8988T (cell line): Measurements from ENCODE around the gene MAP2K1.

Experiments
- DNase-seq: peaks from one replicate; pipeline ENCODE4 v3.0.0; 2011

MAP2K1 gene

GRCh38 chr15:66394472-66394871 is 7.8 kb downstream of the MAP2K1 start:
- no peak for DNase-seq

DNA sequence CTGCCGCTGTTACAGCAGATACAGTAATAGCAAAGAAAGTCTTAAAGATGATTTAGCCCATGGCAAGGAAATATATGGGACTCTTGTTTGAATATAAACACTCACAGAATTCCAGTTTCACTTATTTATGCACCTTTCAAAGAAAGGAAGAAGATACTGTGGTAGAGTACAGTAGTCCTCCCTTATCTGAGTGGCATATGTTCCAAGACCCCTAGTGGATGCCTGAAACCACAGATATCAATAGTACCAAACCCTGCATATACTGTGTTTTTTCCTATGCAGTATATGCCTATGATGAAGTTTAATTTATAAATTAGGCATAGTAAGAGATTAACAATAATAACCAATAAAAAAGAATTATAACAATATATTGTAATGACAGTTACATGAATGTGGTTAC is 8.2 kb downstream of the MAP2K1 start:
- DNase-seq = no peak

GRCh38 chr15:66399276-66399675 is 12.6 kb downstream of the MAP2K1 start:
- no peak for DNase-seq

DNA sequence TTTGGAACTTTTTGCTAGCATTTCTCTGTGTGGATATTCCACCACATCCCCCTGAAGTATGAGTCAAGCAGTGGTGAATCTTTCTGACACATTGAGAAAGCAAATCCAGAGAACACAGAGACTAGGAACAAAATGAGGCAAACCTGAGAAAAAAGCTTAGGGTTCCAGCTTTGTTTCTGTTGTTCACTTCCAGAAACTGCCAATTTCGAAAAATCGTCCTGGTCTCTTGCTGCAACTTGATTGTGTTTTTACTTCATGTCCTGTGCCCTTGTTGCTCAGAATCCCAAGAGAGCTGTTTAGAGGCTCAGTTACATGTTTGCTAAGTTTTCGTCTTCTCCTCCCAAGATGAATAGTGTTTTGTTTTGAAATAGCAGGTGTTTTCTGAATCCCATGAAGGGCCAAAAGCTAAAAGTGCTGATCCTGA is 13.7 kb downstream of the MAP2K1 start:
- DNase-seq = no peak

DNA sequence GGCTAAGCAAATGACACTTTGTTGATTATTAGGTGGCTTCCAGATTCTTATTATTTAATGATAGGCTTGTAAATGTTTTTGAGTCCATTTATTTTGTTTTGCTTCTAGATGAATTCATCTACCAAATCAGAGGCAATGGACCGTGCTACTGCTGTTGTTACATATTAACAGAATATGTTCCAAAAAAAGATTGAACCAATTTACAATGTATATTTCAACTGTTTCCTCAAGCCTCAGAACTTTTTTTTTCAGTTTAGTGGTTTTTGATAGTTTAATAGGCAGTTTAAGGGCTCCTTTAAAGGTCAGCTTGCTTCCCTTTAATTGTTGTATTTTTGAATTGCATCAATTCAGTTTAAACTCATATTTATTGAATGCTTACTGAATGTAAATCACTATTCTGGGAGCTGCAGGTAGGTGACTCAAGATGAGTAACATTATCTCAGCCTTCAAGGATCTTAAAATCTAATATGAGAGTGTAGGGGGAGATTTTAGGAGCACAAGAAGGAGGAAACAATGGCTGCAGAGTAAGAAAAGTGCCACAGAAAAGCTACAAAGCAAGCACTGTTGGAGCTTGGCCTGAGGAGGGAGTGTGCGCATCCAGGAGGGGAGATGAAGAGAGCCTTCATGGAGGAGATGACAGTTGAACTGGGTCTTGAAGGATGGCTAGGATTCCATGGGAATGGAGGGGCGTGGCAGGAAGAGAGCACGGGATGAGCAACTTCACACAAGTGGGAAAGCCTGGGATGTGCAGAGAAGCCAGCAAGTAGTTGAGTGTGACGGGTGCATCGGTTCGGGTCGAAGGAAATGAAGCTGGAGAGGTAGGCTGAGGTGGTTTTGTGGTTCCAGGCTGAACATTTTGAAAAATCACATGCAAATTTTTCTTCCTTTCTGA is 14.7 kb downstream of the MAP2K1 start:
- no peak for DNase-seq

DNA sequence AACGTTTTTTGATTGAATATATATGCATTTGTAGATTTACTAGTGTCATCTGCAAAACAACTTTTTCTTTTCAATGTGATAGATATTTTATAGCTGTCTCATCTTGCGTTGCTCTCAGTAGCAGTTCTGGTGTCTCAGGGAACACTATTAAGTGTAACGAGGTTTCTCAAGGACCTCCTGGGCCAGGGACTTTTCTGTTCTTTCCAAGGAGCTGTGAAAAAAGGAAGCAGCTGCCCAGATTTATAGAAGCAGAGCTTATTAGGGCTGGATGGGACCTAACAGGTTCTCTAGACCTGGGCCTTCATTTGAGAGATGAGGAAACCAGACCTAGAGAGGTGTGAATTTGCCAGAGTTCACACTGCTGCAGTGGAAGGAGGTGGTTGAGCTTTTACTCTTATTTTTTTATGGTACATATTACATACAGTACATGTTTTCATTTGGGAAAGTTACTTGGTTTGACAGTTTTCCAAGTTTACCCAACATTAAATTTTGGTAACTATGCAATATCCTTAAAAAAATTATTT is 16.1 kb downstream of the MAP2K1 start:
- no peak for DNase-seq

GRCh38 chr15:66403323-66403722 is 16.6 kb downstream of the MAP2K1 start:
- no peak for DNase-seq

- DNase-seq = no peak
Measured at GRCh38 chr15:66404122-66404521, 17.4 kb downstream of the MAP2K1 start.

DNA sequence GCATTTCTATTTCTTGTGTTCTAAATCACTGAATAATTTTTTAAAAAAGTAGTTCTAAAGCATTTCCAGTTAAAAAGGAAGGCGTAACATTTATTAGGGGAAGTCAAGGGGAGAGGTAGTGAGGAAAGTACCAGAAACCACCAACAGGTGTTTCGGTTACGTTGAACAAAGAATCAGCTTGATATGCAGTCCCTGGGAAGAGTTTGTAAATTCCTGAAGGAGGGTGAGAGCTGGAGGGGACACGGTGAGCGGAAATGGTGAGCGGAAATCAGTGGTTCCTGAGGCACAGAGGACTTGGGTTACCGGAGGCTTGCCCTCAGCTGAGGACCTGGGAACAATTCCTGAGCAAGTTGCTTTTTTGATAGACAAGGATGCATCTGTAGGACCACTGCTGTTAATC is 17.8 kb downstream of the MAP2K1 start:
- DNase-seq = no peak

- DNase-seq = no peak
Measured at GRCh38 chr15:66405007-66405406, 18.3 kb downstream of the MAP2K1 start.

- DNase-seq = no peak
Measured at GRCh38 chr15:66405615-66406014, 18.9 kb downstream of the MAP2K1 start.

DNA sequence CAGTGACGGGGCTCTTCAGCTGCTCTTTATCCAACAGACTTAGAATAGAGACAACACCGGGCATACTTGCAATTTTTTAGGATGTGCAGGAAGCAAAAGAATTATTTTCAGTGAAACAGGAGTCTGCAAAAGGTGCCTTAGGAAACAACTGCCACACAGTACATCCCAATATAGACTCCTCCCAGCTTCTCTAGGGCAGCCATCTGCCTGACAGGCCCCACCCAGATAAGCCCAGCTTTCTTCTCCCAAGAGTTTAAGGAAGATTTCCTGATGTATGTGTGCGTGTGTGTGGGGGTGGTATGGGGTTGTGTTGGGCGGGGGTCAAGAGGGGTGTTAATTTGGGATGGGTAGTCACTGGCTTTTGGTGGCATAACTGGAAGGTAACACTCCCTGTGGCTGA is 21.5 kb downstream of the MAP2K1 start:
- no peak for DNase-seq

DNA sequence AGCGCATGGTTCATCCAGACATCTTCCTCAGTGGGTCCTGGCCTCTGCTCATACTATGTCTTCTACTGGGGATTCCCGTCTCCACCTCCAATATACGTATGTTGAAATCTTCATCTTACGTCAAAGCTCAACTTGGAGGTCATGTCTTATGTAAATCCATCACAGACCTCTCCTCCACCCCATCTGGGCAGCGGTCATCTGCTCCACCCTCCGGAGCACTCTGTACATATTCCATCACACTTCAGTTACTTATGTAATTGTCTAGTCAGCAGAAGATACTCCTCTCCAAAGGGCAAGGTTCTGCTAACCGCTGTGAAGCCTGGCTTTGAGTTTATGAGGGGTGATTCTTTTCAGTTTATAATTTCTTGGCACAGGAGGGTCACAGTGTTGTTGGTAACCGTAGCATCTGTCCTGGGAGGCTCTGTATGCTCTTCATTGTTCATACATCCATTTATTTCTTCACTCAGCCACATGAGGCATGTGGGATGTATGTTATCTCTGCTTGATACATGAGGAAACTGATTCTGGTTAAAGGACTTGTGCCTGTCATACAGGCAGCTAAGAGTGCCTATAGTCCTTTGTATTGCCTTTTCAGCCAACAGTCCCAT is 22.1 kb downstream of the MAP2K1 start:
- DNase-seq = no peak

DNA sequence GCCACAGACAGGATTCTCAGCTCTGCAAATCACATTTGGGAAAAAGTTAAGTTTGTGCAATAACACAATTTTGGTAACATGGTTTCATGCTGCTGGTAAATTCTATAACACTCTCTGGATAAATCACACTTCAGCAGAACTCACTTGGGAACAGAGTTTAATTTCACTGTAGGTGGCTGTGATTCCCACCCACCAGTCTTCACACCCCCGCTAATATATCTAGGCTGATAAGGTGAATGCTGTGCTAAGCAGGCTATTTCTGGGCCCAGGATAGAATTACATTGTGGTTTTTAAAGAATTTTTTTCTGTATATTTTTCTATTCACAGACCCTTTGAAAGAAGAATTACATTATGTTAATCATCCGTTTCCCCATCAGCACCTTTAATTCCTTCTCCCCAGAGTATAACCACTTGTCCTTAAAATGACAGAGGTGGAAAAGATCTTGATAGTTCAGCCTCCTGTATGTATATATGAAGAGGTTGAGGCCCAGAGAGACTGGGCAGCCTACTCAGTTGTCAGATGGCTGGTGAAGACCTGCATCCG is 22.9 kb downstream of the MAP2K1 start:
- DNase-seq = no peak

- no peak for DNase-seq
Measured at GRCh38 chr15:66411190-66411589, 24.5 kb downstream of the MAP2K1 start.

- no peak for DNase-seq
Measured at GRCh38 chr15:66412220-66412619, 25.5 kb downstream of the MAP2K1 start.

DNA sequence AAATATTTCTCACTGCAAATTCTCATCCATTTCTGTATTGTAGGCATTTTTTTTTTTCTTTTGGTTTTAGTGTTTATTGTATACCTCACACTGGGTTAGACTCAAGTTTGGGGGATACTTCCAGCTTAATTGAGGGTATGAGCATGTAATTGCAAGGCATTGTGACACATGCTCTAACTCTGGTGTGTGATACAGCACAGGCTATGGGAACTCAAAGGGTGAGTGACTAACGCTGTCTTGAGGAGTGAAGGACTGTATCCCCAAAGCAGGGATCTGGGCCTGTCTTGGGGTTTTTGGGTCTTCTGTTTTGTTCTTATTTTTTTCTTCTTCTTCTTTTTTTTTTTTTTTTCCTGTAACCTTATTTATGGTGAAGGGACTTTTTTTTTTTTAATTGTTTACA is 26.9 kb downstream of the MAP2K1 start:
- DNase-seq = no peak

DNA sequence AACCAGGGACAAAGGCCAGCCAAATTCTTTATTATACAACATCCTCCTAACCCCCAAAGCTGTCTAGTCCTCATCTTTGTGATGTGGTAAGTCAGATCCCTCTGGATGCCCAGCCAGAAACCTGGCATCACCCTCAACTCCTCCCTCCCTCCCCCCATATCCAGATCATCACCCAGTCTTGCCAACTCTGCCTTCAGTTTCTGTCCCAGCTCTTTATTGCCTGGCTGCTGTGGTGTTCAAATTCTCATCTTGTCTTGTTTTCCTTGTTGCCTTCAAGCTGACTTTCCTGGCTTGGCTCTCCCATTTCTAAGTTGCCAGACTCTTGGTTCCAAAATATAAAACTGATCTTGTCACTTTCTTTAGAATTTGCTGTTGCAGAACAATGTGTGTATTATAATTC is 28.6 kb downstream of the MAP2K1 start:
- DNase-seq = no peak

- no peak for DNase-seq
Measured at GRCh38 chr15:66417736-66418135, 31.0 kb downstream of the MAP2K1 start.

DNA sequence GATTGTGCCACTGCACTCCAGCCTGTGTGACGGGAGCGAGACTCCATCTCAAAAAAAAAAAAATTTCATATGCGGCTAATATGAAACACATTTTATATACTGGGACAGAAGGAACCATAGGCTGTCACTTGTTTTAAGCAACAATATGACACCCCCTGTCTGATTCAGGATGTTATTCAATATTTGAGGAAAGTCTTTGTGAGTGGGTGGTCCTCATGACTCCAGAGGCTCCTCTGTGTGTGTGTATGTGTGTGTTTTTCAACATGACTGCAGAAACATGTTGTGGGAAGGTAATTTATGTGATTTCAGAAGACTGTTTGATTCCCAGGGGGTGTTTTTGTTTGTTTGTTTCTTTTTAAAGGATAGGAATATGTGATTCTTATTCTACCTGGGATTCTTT is 32.8 kb downstream of the MAP2K1 start:
- no peak for DNase-seq

- no peak for DNase-seq
Measured at GRCh38 chr15:66422347-66422746, 35.6 kb downstream of the MAP2K1 start.

GRCh38 chr15:66423149-66423548 is 36.4 kb downstream of the MAP2K1 start:
- DNase-seq = no peak

- no peak for DNase-seq
Measured at GRCh38 chr15:66424963-66425612, 38.4 kb downstream of the MAP2K1 start.

DNA sequence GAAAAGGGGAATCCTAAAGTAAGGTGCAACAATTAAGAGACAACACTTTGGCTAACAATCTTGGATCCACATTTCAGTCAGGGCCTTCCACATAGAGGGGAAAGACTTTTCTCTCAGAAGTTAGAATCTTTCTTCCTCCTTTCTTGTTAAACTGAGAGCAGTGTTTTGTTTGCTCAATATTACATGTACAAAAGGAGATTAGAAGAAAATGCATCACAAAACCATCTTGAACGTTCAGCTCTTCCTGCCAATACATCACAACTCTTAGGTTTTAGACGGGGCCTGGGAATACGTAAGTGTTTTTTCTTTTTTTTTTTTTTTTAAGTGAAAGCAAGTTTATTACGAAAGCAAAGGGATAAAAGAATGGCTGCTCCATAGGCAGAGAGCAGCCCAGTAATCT is 39.1 kb downstream of the MAP2K1 start:
- DNase-seq = no peak
